NCI-H1436 (cell line): ENCODE results near the gene RIPPLY3.
"Not testable (repeated sequence)": the region's sequence is repeated elsewhere in the genome, so short reads cannot be mapped to it uniquely, and the experiment has no call there.

Experiments used
- DNase-seq: peaks from one replicate; lab custom pipeline; 2025; lab: John Stamatoyannopoulos, UW

The RIPPLY3 gene

GRCh38 chr21:37017951-37018679 is 11.6 kb downstream of the RIPPLY3 start:
- DNase-seq = no peak

- DNase-seq = no peak
These were observed 20.0 kb downstream of the RIPPLY3 start for GRCh38 chr21:37026499-37026898.

GRCh38 chr21:37028570-37028969 is 22.1 kb downstream of the RIPPLY3 start:
- no peak for DNase-seq

- DNase-seq = no peak
These were observed 24.4 kb downstream of the RIPPLY3 start for GRCh38 chr21:37030864-37031263.

GRCh38 chr21:37032293-37032692 is 25.8 kb downstream of the RIPPLY3 start:
- DNase-seq = no peak

GRCh38 chr21:37032877-37033471 is 26.5 kb downstream of the RIPPLY3 start:
- DNase-seq = no peak

GRCh38 chr21:37034394-37034793 is 27.9 kb downstream of the RIPPLY3 start:
- not testable (repeated sequence) for DNase-seq

GRCh38 chr21:37036177-37036576 is 29.7 kb downstream of the RIPPLY3 start:
- no peak for DNase-seq

GRCh38 chr21:37039411-37040075 is 33.0 kb downstream of the RIPPLY3 start:
- DNase-seq = no peak

- no peak for DNase-seq
These were observed 33.7 kb downstream of the RIPPLY3 start for GRCh38 chr21:37040212-37040611.

GRCh38 chr21:37041706-37042271 is 35.3 kb downstream of the RIPPLY3 start:
- DNase-seq = peak; percentile 26

GRCh38 chr21:37043818-37044217 is 37.3 kb downstream of the RIPPLY3 start:
- no peak for DNase-seq

GRCh38 chr21:37044643-37045042 is 38.1 kb downstream of the RIPPLY3 start:
- DNase-seq = no peak

GRCh38 chr21:37045149-37045548 is 38.6 kb downstream of the RIPPLY3 start:
- no peak for DNase-seq

- DNase-seq = no peak
These were observed 39.1 kb downstream of the RIPPLY3 start for GRCh38 chr21:37045556-37045955.

GRCh38 chr21:37047079-37047478 is 40.6 kb downstream of the RIPPLY3 start:
- DNase-seq = no peak

GRCh38 chr21:37049741-37050140 is 43.2 kb downstream of the RIPPLY3 start:
- DNase-seq = not testable (repeated sequence)

GRCh38 chr21:37055271-37055855 is 48.9 kb downstream of the RIPPLY3 start:
- DNase-seq = no peak

- no peak for DNase-seq
These were observed 51.1 kb downstream of the RIPPLY3 start for GRCh38 chr21:37057614-37058013.

- no peak for DNase-seq
These were observed 51.8 kb downstream of the RIPPLY3 start for GRCh38 chr21:37058261-37058660.

- DNase-seq = no peak
These were observed 52.7 kb downstream of the RIPPLY3 start for GRCh38 chr21:37059181-37059580.

- DNase-seq = peak; percentile 94
These were observed 53.8 kb downstream of the RIPPLY3 start for GRCh38 chr21:37060296-37060695.
